ACC112 (cell line): ENCODE results near the gene RBPMS2.

ENCODE experiments used
- H2AFZ ChIP-seq: fragments of 200-600 bp; sonication (generic); one replicate; pipeline ENCODE4 v1.6.0; 2017; ENCODE audit warnings: antibody characterized with exemption, low read length; ENCODE audit not compliant: unreplicated experiment
- H3K27ac ChIP-seq: fragments of 200-600 bp; sonication (generic); 2 replicates; pipeline ENCODE4 v1.5.1; 2014; ENCODE audit warnings: low read depth, mild to moderate bottlenecking, antibody characterized with exemption, low read length, moderate library complexity
- H3K27me3 ChIP-seq: fragments of 200-600 bp; sonication (generic); 2 replicates; pipeline ENCODE4 v1.6.1; 2014; ENCODE audit warnings: mild to moderate bottlenecking, antibody characterized with exemption, low read length, moderate library complexity, mixed read lengths; ENCODE audit not compliant: insufficient read depth
- H3K36me3 ChIP-seq: fragments of 200-600 bp; sonication (generic); 2 replicates; pipeline ENCODE4 v1.6.1; 2016; ENCODE audit warnings: mild to moderate bottlenecking, antibody characterized with exemption, low read length, moderate library complexity, mixed read lengths; ENCODE audit not compliant: insufficient read depth
- H3K4me1 ChIP-seq: fragments of 200-600 bp; sonication (generic); one replicate; pipeline ENCODE4 v1.6.1; 2016; ENCODE audit warnings: low read length, mixed read lengths; ENCODE audit not compliant: insufficient read depth, unreplicated experiment, control insufficient read depth
- H3K4me3 ChIP-seq: fragments of 200-600 bp; sonication (generic); 2 replicates; pipeline ENCODE4 v1.5.1; 2014; ENCODE audit warnings: mild to moderate bottlenecking, low read depth, low read length
- H3K79me2 ChIP-seq: fragments of 200-600 bp; sonication (generic); one replicate; pipeline ENCODE4 v1.6.0; 2016; ENCODE audit warnings: low read length; ENCODE audit not compliant: control insufficient read depth, unreplicated experiment, insufficient read depth

Gene RBPMS2

DNA sequence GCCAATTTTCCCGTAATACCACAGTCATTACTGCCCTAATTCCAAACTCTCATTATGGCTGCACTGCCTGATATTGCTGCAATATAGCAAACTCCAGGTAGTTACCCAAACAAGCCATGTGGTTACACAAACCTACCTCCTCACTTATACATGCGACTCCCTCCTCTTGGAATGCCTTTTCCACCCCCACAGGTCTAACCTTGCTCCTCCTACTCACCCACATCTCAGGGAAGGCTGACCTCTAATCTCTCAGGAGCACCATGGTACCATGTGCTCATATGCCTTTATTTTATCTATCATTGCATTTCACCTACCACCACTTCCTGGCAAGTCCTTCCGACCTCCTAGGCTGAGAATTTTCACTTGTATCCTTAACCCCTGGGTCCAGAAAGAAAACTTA is 2.9 kb downstream of the RBPMS2 start:
- H3K4me3 ChIP-seq, result no peak overlapping the region
- no peak overlapping the region for H2AFZ ChIP-seq
- H3K79me2 ChIP-seq, result no peaks in the 10 kb centered on the region
- peaks cover 31% of the 10 kb centered on the region for H3K27me3 ChIP-seq
- H3K36me3 ChIP-seq, result no peaks in the 10 kb centered on the region
- H3K27ac ChIP-seq, result no peak overlapping the region
- no peaks in the 10 kb centered on the region for H3K4me1 ChIP-seq

DNA sequence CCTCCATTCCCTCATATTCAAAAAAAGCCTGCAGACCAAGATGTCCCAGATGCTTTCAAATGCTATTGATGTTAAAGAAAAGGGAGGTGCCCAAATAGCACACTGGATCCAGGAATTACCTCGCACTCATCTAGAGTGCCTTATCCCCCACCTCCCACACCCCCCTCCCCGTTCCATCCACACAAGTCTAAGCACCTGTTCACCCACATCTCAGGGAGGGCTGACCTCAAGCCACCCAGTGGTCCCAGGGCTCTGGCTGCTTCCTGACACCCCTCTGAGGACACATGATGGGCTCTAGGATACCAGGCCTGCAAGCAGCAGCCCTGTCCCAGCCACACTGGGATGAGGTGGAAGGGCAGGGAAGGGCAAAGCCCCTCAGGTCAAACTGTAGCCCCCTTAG is 4.8 kb downstream of the RBPMS2 start:
- peaks cover 19% of the 10 kb centered on the region for H3K27me3 ChIP-seq
- H3K36me3 ChIP-seq, result no peaks in the 10 kb centered on the region
- H3K4me3 ChIP-seq, result no peak overlapping the region
- H3K4me1 ChIP-seq, result no peaks in the 10 kb centered on the region
- H2AFZ ChIP-seq, result no peak overlapping the region
- H3K79me2 ChIP-seq, result no peaks in the 10 kb centered on the region
- H3K27ac ChIP-seq, result no peak overlapping the region

DNA sequence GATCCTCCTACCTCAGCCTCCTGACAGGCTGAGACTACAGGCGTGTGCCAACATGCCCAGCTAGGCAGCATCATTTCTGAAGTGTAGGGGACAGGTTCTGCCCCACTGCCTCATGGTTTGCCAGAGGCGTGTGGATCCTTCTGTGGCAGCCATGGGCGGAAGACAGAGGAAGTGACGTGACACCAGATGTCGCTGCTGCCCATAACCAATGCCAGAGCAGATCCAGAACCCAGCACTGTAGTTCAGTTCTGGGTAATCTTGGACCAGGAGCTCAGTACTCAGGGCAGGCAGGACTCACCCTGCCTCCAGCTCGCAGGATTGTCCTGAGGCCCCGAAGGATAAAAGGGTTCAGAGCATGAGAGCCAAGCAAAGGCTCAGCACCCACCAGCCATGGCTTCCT is 8.2 kb downstream of the RBPMS2 start:
- H3K27ac ChIP-seq, result no peak overlapping the region
- H3K4me1 ChIP-seq, result no peaks in the 10 kb centered on the region
- no peaks in the 10 kb centered on the region for H3K27me3 ChIP-seq
- H3K36me3 ChIP-seq, result no peaks in the 10 kb centered on the region
- no peak overlapping the region for H2AFZ ChIP-seq
- no peak overlapping the region for H3K4me3 ChIP-seq
- H3K79me2 ChIP-seq, result no peaks in the 10 kb centered on the region

DNA sequence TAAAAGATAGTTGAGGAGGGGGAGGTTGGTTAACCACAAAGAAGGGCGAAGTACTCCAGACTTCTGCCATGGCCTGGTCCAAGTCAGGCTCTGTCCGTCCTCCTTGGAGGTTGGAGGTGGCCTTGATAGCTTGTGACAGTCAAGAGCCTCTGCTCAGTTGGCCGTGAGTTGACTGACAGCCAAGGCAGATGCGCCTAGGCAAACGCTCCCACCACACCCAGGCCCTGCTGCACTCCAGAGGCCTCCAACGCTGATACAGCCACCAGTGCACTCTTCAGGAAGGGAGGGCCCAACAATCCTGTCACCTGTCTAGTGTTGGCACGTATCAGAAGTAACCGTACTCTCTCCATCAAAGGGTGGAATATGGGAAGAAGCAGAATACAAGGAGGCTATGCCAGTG is 9.3 kb downstream of the RBPMS2 start:
- Histone ChIP-seq H3K36me3 (no peaks in the 10 kb centered on the region), H3K27ac (no peak overlapping the region), H3K4me3 (no peak overlapping the region), H3K79me2 (no peaks in the 10 kb centered on the region), H2AFZ (no peak overlapping the region), H3K27me3 (no peaks in the 10 kb centered on the region), H3K4me1 (no peaks in the 10 kb centered on the region)

DNA sequence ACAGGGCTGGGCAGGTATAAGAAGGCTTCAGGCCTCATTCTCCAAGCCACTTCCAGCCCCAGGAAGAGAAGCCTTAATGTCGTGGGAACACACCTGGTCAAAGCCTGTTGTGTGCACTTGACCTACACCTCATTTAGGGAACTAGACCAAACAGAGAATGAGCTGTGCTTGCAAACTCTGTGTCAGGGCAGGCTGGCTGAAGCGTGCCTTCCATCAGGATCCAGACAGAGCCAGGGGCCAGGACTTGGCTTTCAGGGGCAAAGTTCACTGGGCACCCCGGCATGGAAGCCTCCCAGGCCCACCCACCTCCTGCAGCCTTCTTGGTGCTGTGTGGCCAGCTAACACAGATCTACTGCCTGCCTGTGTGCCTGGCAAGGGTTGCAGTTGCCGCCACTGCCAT is 11.5 kb downstream of the RBPMS2 start:
- no peaks in the 10 kb centered on the region for H3K4me1 ChIP-seq
- H3K79me2 ChIP-seq, result no peaks in the 10 kb centered on the region
- H3K27me3 ChIP-seq, result no peaks in the 10 kb centered on the region
- H2AFZ ChIP-seq, result no peak overlapping the region
- no peak overlapping the region for H3K4me3 ChIP-seq
- H3K27ac ChIP-seq, result no peak overlapping the region
- H3K36me3 ChIP-seq, result no peaks in the 10 kb centered on the region

DNA sequence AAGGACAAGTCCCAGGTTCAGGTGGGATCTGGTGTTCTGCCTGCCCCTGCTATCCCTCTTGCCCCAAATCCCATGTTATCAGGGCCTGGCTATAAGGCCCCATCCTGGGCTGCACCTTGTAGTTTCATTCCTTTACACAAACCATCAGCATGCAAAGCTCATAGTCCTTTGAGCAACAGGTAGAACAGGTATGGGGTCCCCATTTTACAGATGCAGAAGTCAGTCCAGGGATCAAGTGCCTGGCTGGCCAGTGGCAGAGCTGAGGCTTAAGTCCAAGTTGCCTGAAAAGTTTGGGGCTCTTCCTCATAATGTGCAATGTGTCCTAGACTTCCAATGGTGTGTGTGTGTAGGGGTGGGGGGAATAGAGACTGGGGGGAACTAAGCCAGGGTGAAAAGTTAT is 11.9 kb downstream of the RBPMS2 start:
- no peak overlapping the region for H3K27ac ChIP-seq
- H2AFZ ChIP-seq, result no peak overlapping the region
- no peaks in the 10 kb centered on the region for H3K27me3 ChIP-seq
- H3K4me3 ChIP-seq, result no peak overlapping the region
- no peaks in the 10 kb centered on the region for H3K4me1 ChIP-seq
- H3K36me3 ChIP-seq, result no peaks in the 10 kb centered on the region
- H3K79me2 ChIP-seq, result no peaks in the 10 kb centered on the region

DNA sequence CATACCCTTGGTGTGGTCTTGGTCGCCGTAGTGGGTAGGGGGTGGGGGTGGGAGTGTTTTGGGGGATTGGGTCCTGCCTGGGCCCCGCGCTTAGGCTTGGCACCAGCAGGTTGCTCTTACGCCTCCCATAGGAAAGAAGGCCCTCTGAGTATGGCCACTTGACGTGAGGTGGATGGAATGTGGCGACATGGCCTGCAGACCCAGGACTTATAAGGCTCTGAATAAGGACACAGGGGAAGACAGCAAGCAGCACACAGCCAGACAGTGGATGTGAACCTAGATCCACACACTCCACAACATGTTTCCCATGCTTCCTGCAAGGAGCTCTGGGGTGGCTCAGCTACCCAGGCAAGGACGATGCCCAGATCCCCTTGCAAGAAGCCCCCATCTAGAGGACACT is 12.4 kb downstream of the RBPMS2 start:
- Histone ChIP-seq H3K36me3 (no peaks in the 10 kb centered on the region), H3K79me2 (no peaks in the 10 kb centered on the region), H2AFZ (no peak overlapping the region), H3K27me3 (no peaks in the 10 kb centered on the region), H3K4me1 (no peaks in the 10 kb centered on the region), H3K27ac (no peak overlapping the region), H3K4me3 (no peak overlapping the region)

DNA sequence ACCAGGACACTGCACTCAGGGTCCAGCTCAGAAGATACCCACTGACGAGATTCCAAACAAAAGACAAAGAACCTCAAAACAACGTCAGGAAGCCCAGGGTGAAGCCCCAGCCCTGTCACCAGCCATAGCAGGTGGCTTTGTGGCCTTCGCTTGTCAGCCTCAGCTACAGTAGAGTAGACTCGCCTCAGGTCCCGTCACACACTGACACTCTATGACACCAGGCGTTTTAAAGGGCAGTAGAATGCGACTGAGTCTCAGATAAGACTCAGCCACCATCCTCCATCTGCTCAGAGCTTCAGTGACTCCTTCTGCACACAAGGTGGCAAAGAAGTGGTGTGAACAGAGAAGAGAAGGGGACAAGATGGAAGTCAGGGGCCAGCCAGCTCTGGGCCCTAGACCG is 12.8 kb downstream of the RBPMS2 start:
- no peak overlapping the region for H2AFZ ChIP-seq
- H3K36me3 ChIP-seq, result no peaks in the 10 kb centered on the region
- H3K27ac ChIP-seq, result no peak overlapping the region
- H3K4me1 ChIP-seq, result no peaks in the 10 kb centered on the region
- H3K4me3 ChIP-seq, result no peak overlapping the region
- H3K27me3 ChIP-seq, result no peaks in the 10 kb centered on the region
- H3K79me2 ChIP-seq, result no peaks in the 10 kb centered on the region

DNA sequence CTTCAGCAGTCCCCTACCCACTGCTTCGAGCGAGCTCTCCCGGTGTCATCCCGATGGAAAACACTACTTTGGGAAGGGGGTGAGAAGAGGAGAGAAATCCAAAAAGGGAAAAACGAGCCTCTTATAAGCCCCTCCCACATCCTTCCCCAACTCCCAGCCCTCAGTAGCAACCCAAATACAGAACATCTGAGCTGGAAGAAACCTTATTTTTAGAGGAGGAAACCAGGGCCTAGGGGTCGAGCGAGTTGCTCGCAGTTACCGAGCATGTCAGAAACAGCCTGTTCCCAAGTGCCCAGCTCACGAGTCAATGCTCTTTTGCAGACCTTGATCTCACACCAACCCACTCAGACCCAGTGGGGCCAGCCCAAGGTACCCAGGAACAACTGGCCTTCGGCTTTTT is 14.2 kb downstream of the RBPMS2 start:
- Histone ChIP-seq H3K4me3 (no peak overlapping the region), H3K79me2 (no peaks in the 10 kb centered on the region), H3K36me3 (no peaks in the 10 kb centered on the region), H3K4me1 (no peaks in the 10 kb centered on the region), H3K27me3 (no peaks in the 10 kb centered on the region), H3K27ac (no peak overlapping the region), H2AFZ (no peak overlapping the region)

DNA sequence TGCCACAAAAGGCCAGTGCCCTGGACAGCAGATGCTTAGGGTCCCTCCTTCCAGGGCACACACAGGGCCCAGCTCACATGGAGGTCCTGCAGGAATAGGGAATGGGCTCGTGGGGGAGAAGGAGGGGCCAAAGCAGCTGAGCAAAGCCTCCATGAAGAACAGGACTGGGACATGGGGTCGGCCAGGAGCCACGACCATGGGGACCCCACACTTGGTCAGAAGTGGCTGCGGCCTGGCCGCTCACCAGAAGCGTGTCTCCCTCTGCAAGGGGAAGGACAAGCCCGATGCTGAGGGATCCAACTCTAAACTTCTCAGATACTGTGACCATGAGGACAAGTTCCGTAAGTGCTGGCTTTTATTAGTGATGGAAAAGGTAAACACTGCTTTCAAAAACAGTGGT is 15.3 kb downstream of the RBPMS2 start:
- Histone ChIP-seq H3K27ac (no peak overlapping the region), H2AFZ (no peak overlapping the region), H3K36me3 (no peaks in the 10 kb centered on the region), H3K4me3 (no peak overlapping the region), H3K4me1 (no peaks in the 10 kb centered on the region), H3K79me2 (no peaks in the 10 kb centered on the region), H3K27me3 (no peaks in the 10 kb centered on the region)

DNA sequence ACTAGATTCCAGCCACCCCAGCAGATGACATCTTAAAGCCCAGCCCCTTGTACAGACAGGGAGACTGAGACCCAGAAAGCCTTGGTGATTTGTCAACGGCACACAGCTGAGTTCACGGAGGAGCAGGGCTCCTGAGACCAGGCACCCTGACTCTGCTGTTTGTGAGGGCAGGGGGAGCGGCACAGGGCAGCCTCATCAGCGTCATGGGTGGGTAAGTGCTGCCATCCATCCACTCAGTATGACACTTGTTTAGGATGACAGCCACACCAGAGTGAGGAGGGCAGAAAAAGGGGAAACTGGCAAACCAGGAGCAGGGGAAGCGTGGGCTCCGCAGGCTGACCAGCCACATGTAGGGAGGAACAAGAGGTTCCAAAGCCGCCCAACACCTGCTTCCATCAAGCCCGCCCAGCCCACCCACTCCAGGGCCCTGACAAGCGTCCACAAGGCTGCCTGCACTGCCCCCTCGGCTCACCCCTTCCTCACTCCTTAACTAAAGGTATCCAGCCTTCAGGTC is 19.9 kb downstream of the RBPMS2 start:
- Histone ChIP-seq H3K4me3 (no peak overlapping the region), H2AFZ (no peak overlapping the region), H3K27me3 (no peaks in the 10 kb centered on the region), H3K36me3 (no peaks in the 10 kb centered on the region), H3K27ac (no peak overlapping the region), H3K4me1 (no peaks in the 10 kb centered on the region), H3K79me2 (no peaks in the 10 kb centered on the region)
